Progenitor cell of endocrine pancreas (in vitro differentiated cells): ENCODE results near the gene COL15A1. TPM values are rescaled to one million over a fixed set of nuclear protein-coding genes. Genes with fewer than 3 reads are reported as not detected.

Source experiments
- DNase-seq: peaks from one replicate; pipeline ENCODE4 v3.0.0; 2021; ENCODE audit warnings: low spot score; ENCODE audit not compliant: unreplicated experiment
- H3K27ac Mint-ChIP-seq: 2 replicates; pipeline ENCODE4 v1.8.0; 2021; ENCODE audit warnings: mild to moderate bottlenecking, moderate library complexity, mixed read lengths
- H3K27me3 Mint-ChIP-seq: 2 replicates; pipeline ENCODE4 v1.8.0; 2021; ENCODE audit warnings: mixed read lengths
- H3K36me3 Mint-ChIP-seq: 2 replicates; pipeline ENCODE4 v1.8.0; 2022; ENCODE audit warnings: mixed read lengths; ENCODE audit not compliant: insufficient read depth
- H3K4me1 Mint-ChIP-seq: 2 replicates; pipeline ENCODE4 v1.8.0; 2021; ENCODE audit warnings: low read depth, mixed read lengths
- H3K4me3 Mint-ChIP-seq: 2 replicates; pipeline ENCODE4 v1.8.0; 2021; ENCODE audit warnings: low read depth, mild to moderate bottlenecking, moderate library complexity, mixed read lengths
- H3K9me3 Mint-ChIP-seq: 2 replicates; pipeline ENCODE4 v1.8.0; 2021; ENCODE audit warnings: low read depth, mixed read lengths
- CTCF ChIP-seq: fragments of 200-600 bp; sonication (generic); IDR thresholded peaks from one replicate; pipeline ENCODE4 v1.5.0; 2021; ENCODE audit warnings: antibody characterized with exemption, mild to moderate bottlenecking; ENCODE audit not compliant: unreplicated experiment
- total RNA-seq: library from RNA; stranded (reverse); gene quantifications from 2 replicates; pipeline ENCODE4 v1.2.1, GENCODE V29; 2021

Gene COL15A1
- total RNA-seq, 1 donor from 2014 or later, result not detected

DNA sequence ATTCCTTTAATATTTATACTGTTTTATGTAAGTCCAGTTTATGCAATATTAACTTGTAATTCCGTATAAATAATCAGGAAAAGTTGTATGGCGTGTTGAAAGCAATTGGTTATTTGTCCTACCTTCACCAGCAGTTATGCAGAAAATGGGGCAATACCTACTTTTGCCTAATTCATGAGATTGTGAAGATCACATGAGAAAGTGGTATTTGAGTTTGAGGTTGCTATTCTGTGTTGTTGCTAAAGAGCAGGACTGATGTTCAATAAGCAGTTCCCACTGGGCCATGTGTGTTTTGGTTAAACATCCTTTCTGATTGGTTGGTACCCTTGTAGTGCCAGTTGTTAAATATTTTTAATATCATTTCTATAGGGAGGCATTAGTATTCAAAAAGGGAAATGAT is 164.4 kb downstream of the COL15A1 start:
- TF ChIP-seq CTCF, result no peak
- H3K4me1 Mint-ChIP-seq, result peaks cover 41% of the 10 kb centered on the region
- no peaks in the 10 kb centered on the region for H3K9me3 Mint-ChIP-seq

GRCh38 chr9:99109522-99109921 is 165.8 kb downstream of the COL15A1 start:
- Mint-ChIP-seq H3K27ac (no peak overlapping the region), H3K4me3 (no peak overlapping the region), H3K36me3 (peaks cover 2% of the 10 kb centered on the region), H3K9me3 (no peaks in the 10 kb centered on the region), H3K27me3 (peaks cover under 1% of the 10 kb centered on the region), H3K4me1 (peaks cover 36% of the 10 kb centered on the region)
- TF ChIP-seq CTCF, result no peak
- no peak for DNase-seq

More for the DNA sequence above, 164.4 kb downstream of the COL15A1 start:
- Mint-ChIP-seq H3K27me3 (peaks cover 14% of the 10 kb centered on the region), H3K4me3 (no peak overlapping the region), H3K27ac (no peak overlapping the region), H3K36me3 (peaks cover 2% of the 10 kb centered on the region)
- no peak for DNase-seq

DNA sequence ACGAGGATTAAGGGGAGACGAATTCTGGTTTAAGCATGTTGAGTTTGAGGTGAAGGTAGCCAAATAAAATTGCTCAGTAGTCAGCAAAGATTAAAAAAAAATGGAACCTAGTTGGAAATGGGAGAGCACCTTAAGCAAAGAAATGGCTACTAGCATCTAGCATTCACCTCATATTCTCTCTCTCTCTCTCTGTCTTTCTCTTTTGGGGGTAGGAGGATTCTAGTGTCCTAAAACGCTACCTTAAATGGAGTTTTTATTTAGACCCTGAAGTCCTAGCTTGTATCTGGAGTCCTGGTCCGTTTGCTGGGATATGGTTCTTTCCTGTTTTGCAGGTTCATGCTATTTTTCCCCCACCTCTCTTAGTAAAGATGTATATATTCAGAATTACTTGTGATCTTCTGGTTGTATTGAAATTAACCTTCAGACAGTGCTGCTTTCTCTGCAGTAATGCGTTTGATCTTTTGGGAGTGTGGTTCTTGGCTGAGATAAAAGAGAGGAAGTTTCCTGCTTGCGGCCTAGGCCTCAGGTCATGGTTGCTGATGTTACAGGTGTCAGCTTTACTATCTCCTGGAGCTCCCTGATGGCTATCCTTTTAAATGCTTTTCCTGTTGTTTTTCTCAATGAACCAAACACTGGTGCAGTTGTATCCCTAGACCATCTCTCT is 169.2 kb downstream of the COL15A1 start:
- TF ChIP-seq CTCF, result no peak
- peaks cover 2% of the 10 kb centered on the region for H3K36me3 Mint-ChIP-seq
- H3K4me3 Mint-ChIP-seq, result no peak overlapping the region
- H3K9me3 Mint-ChIP-seq, result no peaks in the 10 kb centered on the region
- H3K4me1 Mint-ChIP-seq, result peaks cover 26% of the 10 kb centered on the region
- no peak overlapping the region for H3K27ac Mint-ChIP-seq
- no peaks in the 10 kb centered on the region for H3K27me3 Mint-ChIP-seq
- no peak for DNase-seq

DNA sequence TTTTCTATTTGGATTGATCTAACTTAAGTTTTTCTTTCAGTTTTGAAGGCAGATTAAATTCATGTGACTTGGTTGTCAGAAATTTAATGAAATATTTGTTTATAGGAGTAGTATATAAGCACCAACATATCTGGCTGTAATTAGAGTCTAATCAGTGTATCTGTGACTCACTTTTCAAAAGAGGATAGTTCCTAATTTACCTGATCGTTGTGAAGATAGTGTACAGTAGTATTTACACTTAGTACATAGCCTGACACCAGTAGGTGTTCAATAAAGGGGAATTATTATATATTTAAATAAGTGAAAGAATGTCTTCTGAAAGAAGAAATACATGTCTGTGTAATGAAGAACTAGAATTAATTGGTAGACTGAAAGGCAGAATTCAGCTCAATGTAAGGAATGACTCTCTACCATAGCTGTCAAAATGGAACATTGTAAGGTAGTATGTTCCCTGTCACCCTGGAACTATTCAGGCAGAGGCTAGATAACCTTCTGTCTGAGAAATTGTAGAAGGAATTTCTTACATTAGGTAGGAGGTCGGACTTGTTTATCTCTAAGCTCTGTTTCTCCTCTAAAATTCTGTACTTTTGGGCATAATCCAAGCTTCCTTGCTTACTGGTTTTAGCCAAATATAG is 169.8 kb downstream of the COL15A1 start:
- Mint-ChIP-seq H3K27me3 (no peaks in the 10 kb centered on the region), H3K36me3 (peaks cover 2% of the 10 kb centered on the region), H3K4me1 (peaks cover 26% of the 10 kb centered on the region), H3K9me3 (no peaks in the 10 kb centered on the region), H3K27ac (no peak overlapping the region), H3K4me3 (no peak overlapping the region)
- no peak for TF ChIP-seq CTCF
- no peak for DNase-seq

DNA sequence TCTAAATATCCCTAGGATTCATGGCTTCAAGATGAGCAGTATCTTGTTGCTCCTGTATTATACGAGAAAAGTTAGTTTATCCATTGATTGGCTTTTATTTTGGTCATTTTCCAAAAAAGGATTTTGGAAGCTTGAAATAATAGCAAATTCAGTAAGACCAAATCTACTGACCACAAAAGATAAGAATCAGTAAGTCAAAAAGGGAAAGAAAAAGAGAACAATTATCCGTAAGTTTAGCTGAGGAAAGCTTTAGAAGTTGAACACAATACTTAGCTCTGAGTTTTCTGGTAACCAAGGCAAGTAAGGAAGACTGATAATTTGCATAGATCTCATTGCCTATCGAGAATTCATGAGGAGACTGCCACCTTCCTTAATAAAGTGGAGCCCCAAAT is 170.3 kb downstream of the COL15A1 start:
- H3K27ac Mint-ChIP-seq, result no peak overlapping the region
- H3K27me3 Mint-ChIP-seq, result no peaks in the 10 kb centered on the region
- no peak for DNase-seq
- peaks cover 26% of the 10 kb centered on the region for H3K4me1 Mint-ChIP-seq
- H3K36me3 Mint-ChIP-seq, result peaks cover 2% of the 10 kb centered on the region
- no peak for TF ChIP-seq CTCF
- H3K4me3 Mint-ChIP-seq, result no peak overlapping the region
- H3K9me3 Mint-ChIP-seq, result no peaks in the 10 kb centered on the region
